HL-60 (cell line): ENCODE data around the gene ATXN3L.

Experiments used
- GABPA ChIP-seq: IDR thresholded peaks from 2 replicates; pipeline ENCODE4 v1.6.1; 2012; ENCODE audit warnings: low read depth
- POLR2AphosphoS5 ChIP-seq: IDR thresholded peaks from 2 replicates; pipeline ENCODE4 v1.6.1; 2012; ENCODE audit warnings: low read depth
- TF ChIP-seq, protein P1 (sequence below): IDR thresholded peaks from one replicate; pipeline ENCODE4 v1.5.1; 2011; ENCODE audit warnings: low read length, control low read depth, inconsistent platforms; ENCODE audit not compliant: insufficient read depth

GRCh38 chrX:13288671-13289070 lies 31.2 kb downstream of the ATXN3L start:
- TF ChIP-seq, protein P1, sequence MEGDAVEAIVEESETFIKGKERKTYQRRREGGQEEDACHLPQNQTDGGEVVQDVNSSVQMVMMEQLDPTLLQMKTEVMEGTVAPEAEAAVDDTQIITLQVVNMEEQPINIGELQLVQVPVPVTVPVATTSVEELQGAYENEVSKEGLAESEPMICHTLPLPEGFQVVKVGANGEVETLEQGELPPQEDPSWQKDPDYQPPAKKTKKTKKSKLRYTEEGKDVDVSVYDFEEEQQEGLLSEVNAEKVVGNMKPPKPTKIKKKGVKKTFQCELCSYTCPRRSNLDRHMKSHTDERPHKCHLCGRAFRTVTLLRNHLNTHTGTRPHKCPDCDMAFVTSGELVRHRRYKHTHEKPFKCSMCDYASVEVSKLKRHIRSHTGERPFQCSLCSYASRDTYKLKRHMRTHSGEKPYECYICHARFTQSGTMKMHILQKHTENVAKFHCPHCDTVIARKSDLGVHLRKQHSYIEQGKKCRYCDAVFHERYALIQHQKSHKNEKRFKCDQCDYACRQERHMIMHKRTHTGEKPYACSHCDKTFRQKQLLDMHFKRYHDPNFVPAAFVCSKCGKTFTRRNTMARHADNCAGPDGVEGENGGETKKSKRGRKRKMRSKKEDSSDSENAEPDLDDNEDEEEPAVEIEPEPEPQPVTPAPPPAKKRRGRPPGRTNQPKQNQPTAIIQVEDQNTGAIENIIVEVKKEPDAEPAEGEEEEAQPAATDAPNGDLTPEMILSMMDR, result no peak
- TF ChIP-seq POLR2AphosphoS5 (no peak), GABPA (no peak)
